OCI-LY3 (cell line): ENCODE results near the gene TAC4.

Experiments used
- H2AFZ ChIP-seq: fragments of 200-600, 300-600 bp; shearing (Covaris generic); 2 replicates; pipeline ENCODE4 v1.6.0; 2014; ENCODE audit warnings: antibody characterized with exemption, low read depth, low read length
- H3K27ac ChIP-seq: fragments of 200-600, 300-600 bp; sonication (generic); 2 replicates; pipeline ENCODE4 v1.5.1; 2014; ENCODE audit warnings: mild to moderate bottlenecking, low read length, moderate library complexity, mixed read lengths
- H3K27me3 ChIP-seq: fragments of 200-600, 300-600 bp; sonication (generic); 2 replicates; pipeline ENCODE4 v1.6.1; 2014; ENCODE audit warnings: low read depth, low read length, mixed read lengths
- H3K36me3 ChIP-seq: fragments of 200-600, 300-600 bp; sonication (generic); replicated peaks from 2 replicates; pipeline ENCODE3; 2014; ENCODE audit warnings: low read depth, low read length, mixed read lengths
- H3K4me1 ChIP-seq: fragments of 300-600, 200-600 bp; sonication (generic); 2 replicates; pipeline ENCODE4 v1.6.1; 2014; ENCODE audit warnings: low read length, mixed read lengths
- H3K4me2 ChIP-seq: fragments of 200-600, 300-600 bp; sonication (generic); 2 replicates; pipeline ENCODE4 v1.6.1; 2014; ENCODE audit warnings: low read length, mixed read lengths
- H3K4me3 ChIP-seq: fragments of 300-600, 200-600 bp; sonication (generic); 2 replicates; pipeline ENCODE4 v1.5.1; 2014; ENCODE audit warnings: antibody characterized with exemption, mild to moderate bottlenecking, low read length, moderate library complexity
- H3K79me2 ChIP-seq: fragments of 300-600, 200-600 bp; shearing (Covaris generic); 2 replicates; pipeline ENCODE4 v1.6.1; 2014; ENCODE audit warnings: mild to moderate bottlenecking, low read length, mixed read lengths
- H3K9ac ChIP-seq: fragments of 300-600, 200-600 bp; shearing (Covaris generic); 2 replicates; pipeline ENCODE4 v1.6.0; 2014; ENCODE audit warnings: mild to moderate bottlenecking, low read length, moderate library complexity
- H3K9me3 ChIP-seq: fragments of 200-600, 300-600 bp; shearing (Covaris generic); 2 replicates; pipeline ENCODE4 v1.6.1; 2014; ENCODE audit warnings: low read length, mixed read lengths; ENCODE audit not compliant: insufficient read depth
- H4K20me1 ChIP-seq: fragments of 200-600, 300-600 bp; sonication (generic); 2 replicates; pipeline ENCODE4 v1.6.1; 2016; ENCODE audit warnings: low read length, mixed read lengths; ENCODE audit not compliant: insufficient read depth
- CTCF ChIP-seq: fragments of 200-600, 300-600 bp; sonication (generic); IDR thresholded peaks from 2 replicates; pipeline ENCODE4 v1.5.1; 2014; ENCODE audit warnings: antibody characterized with exemption, low read length, low read depth
- EZH2phosphoT487 ChIP-seq: fragments of 200-600 bp; shearing (Covaris generic); IDR thresholded peaks from 2 replicates; pipeline ENCODE4 v1.6.1; 2018; ENCODE audit warnings: antibody characterized with exemption, mixed run types, low read depth

Gene TAC4

GRCh38 chr17:49878931-49879904 lies 31.3 kb upstream of the TAC4 start:
- Histone ChIP-seq H3K79me2 (no peaks in the 10 kb centered on the region), H3K9ac (no peak overlapping the region), H3K4me1 (peaks cover 6% of the 10 kb centered on the region), H3K4me2 (no peak overlapping the region), H3K9me3 (no peaks in the 10 kb centered on the region), H3K4me3 (no peak overlapping the region), H3K36me3 (no peaks in the 10 kb centered on the region), H2AFZ (no peak overlapping the region), H4K20me1 (no peaks in the 10 kb centered on the region), H3K27me3 (peaks cover 32% of the 10 kb centered on the region), H3K27ac (no peak overlapping the region)
- TF ChIP-seq CTCF, result no peak
- TF ChIP-seq EZH2phosphoT487, result no peak

GRCh38 chr17:49875685-49876084 lies 27.8 kb upstream of the TAC4 start:
- Histone ChIP-seq H3K4me3 (no peak overlapping the region), H3K9ac (no peak overlapping the region), H3K27ac (no peak overlapping the region), H3K9me3 (no peaks in the 10 kb centered on the region), H3K4me1 (peaks cover 4% of the 10 kb centered on the region), H3K79me2 (no peaks in the 10 kb centered on the region), H2AFZ (no peak overlapping the region), H3K36me3 (no peaks in the 10 kb centered on the region), H3K27me3 (peaks cover 5% of the 10 kb centered on the region), H4K20me1 (no peaks in the 10 kb centered on the region), H3K4me2 (no peak overlapping the region)
- no peak for TF ChIP-seq CTCF

DNA sequence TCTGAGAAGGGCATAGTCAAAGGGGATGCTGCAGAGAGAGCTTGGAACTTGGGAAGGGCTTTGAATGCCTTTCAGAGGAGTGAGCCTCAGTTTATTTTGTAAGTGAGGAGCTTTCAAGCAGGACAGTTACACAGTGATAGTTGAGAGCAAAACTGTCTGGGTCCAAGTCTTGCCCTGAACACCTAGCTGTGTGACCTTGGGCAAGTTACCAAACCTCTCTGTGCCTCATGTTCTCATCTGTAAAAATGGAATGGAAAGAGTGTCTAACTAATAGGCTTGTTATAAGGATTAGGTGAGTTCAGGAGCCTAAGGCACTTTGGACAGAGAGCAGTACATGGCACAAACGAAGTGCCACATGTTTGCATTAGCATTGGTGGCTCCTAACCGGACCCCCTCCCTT lies 27.0 kb upstream of the TAC4 start:
- Histone ChIP-seq H3K79me2 (no peaks in the 10 kb centered on the region), H3K27ac (no peak overlapping the region), H3K9ac (no peak overlapping the region), H3K9me3 (no peaks in the 10 kb centered on the region), H3K4me2 (no peak overlapping the region), H3K4me3 (no peak overlapping the region), H3K27me3 (peaks cover 5% of the 10 kb centered on the region), H3K4me1 (no peaks in the 10 kb centered on the region), H3K36me3 (no peaks in the 10 kb centered on the region), H2AFZ (no peak overlapping the region), H4K20me1 (no peaks in the 10 kb centered on the region)
- TF ChIP-seq CTCF, result no peak

GRCh38 chr17:49873926-49874325 lies 26.1 kb upstream of the TAC4 start:
- Histone ChIP-seq H3K9ac (no peak overlapping the region), H3K27ac (no peak overlapping the region), H3K4me1 (no peaks in the 10 kb centered on the region), H3K79me2 (no peaks in the 10 kb centered on the region), H2AFZ (no peak overlapping the region), H3K4me2 (no peak overlapping the region), H3K36me3 (no peaks in the 10 kb centered on the region), H4K20me1 (no peaks in the 10 kb centered on the region), H3K4me3 (no peak overlapping the region), H3K27me3 (peaks cover 5% of the 10 kb centered on the region), H3K9me3 (no peaks in the 10 kb centered on the region)
- TF ChIP-seq EZH2phosphoT487, result no peak
- no peak for TF ChIP-seq CTCF
